Loucy (cell line): ENCODE data around the gene PFDN5.

Experiments
- CTCF ChIP-seq: fragments of 200-600 bp; sonication (generic); conservative IDR thresholded peaks from 2 replicates; pipeline ENCODE4 v1.5.1; 2014; ENCODE audit warnings: mild to moderate bottlenecking, antibody characterized with exemption, low read length
- EZH2phosphoT487 ChIP-seq: fragments of 200-600 bp; IDR thresholded peaks from 2 replicates; pipeline ENCODE4 v1.6.1; 2018; ENCODE audit warnings: antibody characterized with exemption, mild to moderate bottlenecking, moderate library complexity, borderline replicate concordance

GRCh38 chr12:53326460-53327185, 31.3 kb downstream of the PFDN5 start:
- TF ChIP-seq CTCF (no peak), EZH2phosphoT487 (no peak)
